Endothelial cell of umbilical vein (primary cell): Measurements from ENCODE around the gene CRYGN. TPM values are rescaled to one million over a fixed set of nuclear protein-coding genes. Genes with fewer than 3 reads are reported as not detected.

Experiments
- BruUV-seq: library from RNA; stranded (reverse); fragments of 400-500 nt; replicated peaks from 2 replicates; lab custom pipeline; 2021; lab: Mats Ljungman, UMichigan
- CTCF ChIA-PET: fragments of 300-600, 350-600 bp; sonication (Branson Sonifier 250); formaldehyde crosslinking; loops from one replicate; lab custom pipeline; 2021; ENCODE audit warnings: antibody characterized with exemption, inconsistent platforms; lab: Charles Lee
- POLR2A ChIA-PET: fragments of 300-600, 350-600 bp; sonication (Branson Sonifier 250); formaldehyde crosslinking; loops from one replicate; lab custom pipeline; 2021; ENCODE audit warnings: antibody characterized with exemption, inconsistent platforms; lab: Charles Lee
- DNase-seq: peaks from one replicate; pipeline ENCODE4 v3.0.0-alpha.2; 2011; ENCODE audit warnings: low read depth, low spot score
- FAIRE-seq: peaks from 2 replicates; lab custom pipeline; 2011; peaks lifted over from hg19 to GRCh38; lab: Jason Lieb, UNC
- H2AFZ ChIP-seq: 2 replicates; pipeline ENCODE4 v1.6.0; 2012; ENCODE audit warnings: low read depth, low read length, control low read depth, inconsistent platforms
- H3K27ac ChIP-seq: 2 replicates; pipeline ENCODE4 v1.5.1; 2011; ENCODE audit warnings: low read depth, mild to moderate bottlenecking, control low read depth, low read length, moderate library complexity; ENCODE audit not compliant: insufficient read depth
- H3K27me3 ChIP-seq, 2 experiments: 2 replicates each; pipeline versions ENCODE4 v1.6.0 to v1.6.1; 2011; ENCODE audit warnings: low read length in 2 of 2, mixed read lengths in 1 of 2; ENCODE audit not compliant: control insufficient read depth in 2 of 2, insufficient read depth in 2 of 2
- H3K36me3 ChIP-seq, 2 experiments: 2 replicates in 1 of 2; 3 replicates in 1 of 2; pipeline ENCODE4 v1.5.1; 2011; ENCODE audit warnings: low read length in 2 of 2, mild to moderate bottlenecking in 1 of 2, moderate library complexity in 1 of 2; ENCODE audit not compliant: control insufficient read depth in 2 of 2, insufficient read depth in 2 of 2; ENCODE audit errors: extremely low read depth in 1 of 2
- H3K4me1 ChIP-seq: 3 replicates; pipeline ENCODE4 v1.5.1; 2011; ENCODE audit warnings: mild to moderate bottlenecking, low read length; ENCODE audit not compliant: control insufficient read depth, insufficient read depth; ENCODE audit errors: extremely low read depth
- H3K4me2 ChIP-seq: 2 replicates; pipeline ENCODE4 v1.6.1; 2011; ENCODE audit warnings: low read length, control low read depth, mixed read lengths; ENCODE audit not compliant: insufficient read depth
- H3K4me3 ChIP-seq, 3 experiments: fragments of 200-600 bp in 1 of 3; sonication (generic), shearing (Covaris generic) in 1 of 3; replicated peaks in 1 of 3; 2 replicates each; pipeline ENCODE4 v1.5.1; 2011 to 2016; ENCODE audit warnings: control low read depth in 3 of 3, low read length in 3 of 3, mild to moderate bottlenecking in 2 of 3, inconsistent platforms in 1 of 3, low read depth in 1 of 3, moderate library complexity in 1 of 3; ENCODE audit not compliant: insufficient read depth in 1 of 3
- H3K79me2 ChIP-seq: 2 replicates; pipeline ENCODE4 v1.6.0; 2012; ENCODE audit warnings: low read length, inconsistent platforms; ENCODE audit not compliant: control insufficient read depth, insufficient read depth
- H3K9ac ChIP-seq: replicated peaks from 2 replicates; pipeline ENCODE3; 2011; ENCODE audit warnings: low read length, control low read depth; ENCODE audit not compliant: insufficient read depth; ENCODE audit errors: extremely low read depth
- H3K9me1 ChIP-seq: replicated peaks from 3 replicates; pipeline ENCODE4 v1.6.0; 2011; ENCODE audit warnings: mild to moderate bottlenecking, low read length; ENCODE audit not compliant: control insufficient read depth, insufficient read depth; ENCODE audit errors: extremely low read depth
- H3K9me3 ChIP-seq: replicated peaks from 2 replicates; pipeline ENCODE4 v1.5.1; 2012; ENCODE audit warnings: low read length, inconsistent platforms; ENCODE audit not compliant: control insufficient read depth, insufficient read depth
- H4K20me1 ChIP-seq: replicated peaks from 2 replicates; pipeline ENCODE3; 2011; ENCODE audit warnings: mild to moderate bottlenecking, low read length; ENCODE audit not compliant: control insufficient read depth, insufficient read depth; ENCODE audit errors: extremely low read depth
- EZH2 ChIP-seq: IDR thresholded peaks from 2 replicates; pipeline ENCODE4 v1.6.1; 2012; ENCODE audit warnings: borderline replicate concordance, low read depth, mild to moderate bottlenecking, moderate library complexity, low read length, inconsistent platforms; ENCODE audit not compliant: severe bottlenecking
- FOS ChIP-seq: IDR thresholded peaks from 2 replicates; pipeline ENCODE4 v1.6.1; 2011; ENCODE audit warnings: mild to moderate bottlenecking, low read length, moderate library complexity, borderline replicate concordance; ENCODE audit not compliant: insufficient read depth
- GATA2 ChIP-seq: IDR thresholded peaks from 2 replicates; pipeline ENCODE4 v1.7.0; 2011; ENCODE audit warnings: low read depth, mild to moderate bottlenecking, moderate library complexity, mixed read lengths, low read length; ENCODE audit not compliant: insufficient read length, insufficient read depth
- JUN ChIP-seq: IDR thresholded peaks from 2 replicates; pipeline ENCODE4 v1.6.1; 2011; ENCODE audit warnings: borderline replicate concordance, low read depth; ENCODE audit not compliant: insufficient read length, insufficient read depth
- MYC ChIP-seq: IDR thresholded peaks from one replicate; pipeline ENCODE4 v1.6.1; 2011; ENCODE audit warnings: mild to moderate bottlenecking, low read depth, low read length
- POLR2A ChIP-seq: IDR thresholded peaks from 2 replicates; pipeline ENCODE4 v1.6.1; 2012; ENCODE audit warnings: low read depth, mild to moderate bottlenecking, control low read depth, low read length
- POLR2AphosphoS5 ChIP-seq: IDR thresholded peaks from 2 replicates; pipeline ENCODE4 v1.6.1; 2012; ENCODE audit warnings: low read depth, mild to moderate bottlenecking, control low read depth, low read length, moderate library complexity; ENCODE audit not compliant: insufficient read depth
- dilution Hi-C: fragments of 300-500 bp; cut with MboI; formaldehyde crosslinking; loops from one replicate; pipeline ENCODE4 v1.15.0; 2019; ENCODE audit warnings: low sequenced_read_pairs; ENCODE audit not compliant: extremely low pct_ligation_motif_present
- intact Hi-C: fragments of 100-400 bp; cut with micrococcal nuclease; formaldehyde crosslinking; loops from one replicate; pipeline ENCODE4 v1.10.0; 2022
- polyA plus RNA-seq, 4 experiments: library from polyadenylated mRNA; depleted of rRNA in 3 of 4; stranded (reverse) in 3 of 4; unstranded in 1 of 4; fragments of >200 nt; gene quantifications; 2 replicates each; pipeline versions ENCODE4 v1.2.1 to v1.2.3, GENCODE V29; 2011 to 2012; ENCODE audit warnings: missing spikeins in 1 of 4
- total RNA-seq: library from RNA; stranded (reverse); gene quantifications from 2 replicates; pipeline ENCODE4 v1.2.3, GENCODE V29; 2021
- TF ChIP-seq, protein P1 (sequence below): IDR thresholded peaks from 2 replicates; pipeline ENCODE4 v1.6.1; 2011; ENCODE audit not compliant: insufficient read depth, insufficient read length
- TF ChIP-seq, protein P2 (sequence below), 2 donors: IDR thresholded peaks; 1 replicate in 1 of 2; 2 replicates in 1 of 2; pipeline ENCODE4 v1.5.1; 2011; ENCODE audit warnings: low read length in 2 of 2, mild to moderate bottlenecking in 2 of 2, moderate library complexity in 2 of 2, control low read depth in 1 of 2, inconsistent platforms in 1 of 2, low read depth in 1 of 2; ENCODE audit not compliant: insufficient read depth in 1 of 2; ENCODE audit errors: extremely low read depth in 1 of 2

CRYGN gene
- total and polyA plus RNA-seq, 2 donors (not counting 3 experiments of a cell fraction or from before 2014, with no cell fraction given), result not detected

DNA sequence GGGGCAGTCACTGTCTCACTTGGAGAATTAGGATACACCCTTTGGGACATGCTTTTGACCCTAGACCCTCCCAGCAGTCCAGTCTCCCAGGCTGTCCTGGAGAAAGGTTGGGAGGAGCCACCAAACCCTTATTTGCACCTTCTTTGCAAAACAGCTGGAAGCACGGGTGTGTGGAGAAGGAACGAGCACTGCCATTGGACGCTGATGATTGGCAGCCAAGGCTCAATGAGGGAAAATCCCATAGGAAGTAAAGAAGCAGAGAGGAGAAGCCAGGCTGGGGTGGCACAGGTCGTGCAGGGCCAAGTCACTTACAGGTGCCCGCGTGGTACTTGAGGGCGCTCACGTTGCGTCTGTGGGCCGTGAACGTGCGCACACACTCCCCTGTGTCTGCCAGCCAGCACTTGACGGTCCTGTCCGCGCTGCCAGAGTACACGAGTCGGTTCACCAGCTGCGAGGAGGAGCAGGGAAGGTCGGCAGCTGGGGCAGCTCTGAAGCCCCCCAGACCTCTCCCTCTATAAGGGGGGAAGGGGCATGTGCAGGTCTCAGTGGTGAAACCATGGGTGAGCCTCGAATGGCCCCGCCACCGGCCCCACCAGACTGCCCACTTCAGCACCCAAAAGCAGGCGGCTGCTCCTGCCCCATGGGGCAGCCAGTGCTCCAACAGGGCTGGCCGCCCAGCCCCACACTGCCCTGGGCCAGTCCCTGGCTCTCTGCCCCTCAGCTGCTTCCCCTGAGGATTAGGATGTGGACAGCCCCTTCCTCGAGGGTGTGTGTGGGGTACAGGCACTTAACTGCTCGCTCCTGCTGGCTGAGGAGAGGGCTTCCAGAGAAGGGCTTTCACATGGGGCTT lies 54.9 kb downstream of the CRYGN start:
- CTCF ChIA-PET, result no interaction called here

More for the DNA sequence above, 54.9 kb downstream of the CRYGN start:
- no peak overlapping the region for H3K27ac ChIP-seq
- no peak for DNase-seq
- H2AFZ ChIP-seq, result no peak overlapping the region
- intact Hi-C loops, result no loop called here
- H3K79me2 ChIP-seq, result no peaks in the 10 kb centered on the region
- no peak overlapping the region for H3K4me2 ChIP-seq
- no peak overlapping the region for H3K4me3 ChIP-seq
- H3K9me1 ChIP-seq, result no peaks in the 10 kb centered on the region
- POLR2A ChIA-PET, result interaction anchor here (0.5 kb wide), 1 partner anchor 27 kb away, joined by 3 read pairs; no protein-coding TSS in a partner anchor
- no peak overlapping the region for H3K9ac ChIP-seq
- FAIRE-seq, result no peak
- TF ChIP-seq MYC (no peak), FOS (no peak), JUN (no peak), POLR2AphosphoS5 (no peak), GATA2 (no peak), POLR2A (no peak), EZH2 (no peak)
- TF ChIP-seq, protein P1, sequence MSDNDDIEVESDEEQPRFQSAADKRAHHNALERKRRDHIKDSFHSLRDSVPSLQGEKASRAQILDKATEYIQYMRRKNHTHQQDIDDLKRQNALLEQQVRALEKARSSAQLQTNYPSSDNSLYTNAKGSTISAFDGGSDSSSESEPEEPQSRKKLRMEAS, result no peak
- TF ChIP-seq, protein P2, sequence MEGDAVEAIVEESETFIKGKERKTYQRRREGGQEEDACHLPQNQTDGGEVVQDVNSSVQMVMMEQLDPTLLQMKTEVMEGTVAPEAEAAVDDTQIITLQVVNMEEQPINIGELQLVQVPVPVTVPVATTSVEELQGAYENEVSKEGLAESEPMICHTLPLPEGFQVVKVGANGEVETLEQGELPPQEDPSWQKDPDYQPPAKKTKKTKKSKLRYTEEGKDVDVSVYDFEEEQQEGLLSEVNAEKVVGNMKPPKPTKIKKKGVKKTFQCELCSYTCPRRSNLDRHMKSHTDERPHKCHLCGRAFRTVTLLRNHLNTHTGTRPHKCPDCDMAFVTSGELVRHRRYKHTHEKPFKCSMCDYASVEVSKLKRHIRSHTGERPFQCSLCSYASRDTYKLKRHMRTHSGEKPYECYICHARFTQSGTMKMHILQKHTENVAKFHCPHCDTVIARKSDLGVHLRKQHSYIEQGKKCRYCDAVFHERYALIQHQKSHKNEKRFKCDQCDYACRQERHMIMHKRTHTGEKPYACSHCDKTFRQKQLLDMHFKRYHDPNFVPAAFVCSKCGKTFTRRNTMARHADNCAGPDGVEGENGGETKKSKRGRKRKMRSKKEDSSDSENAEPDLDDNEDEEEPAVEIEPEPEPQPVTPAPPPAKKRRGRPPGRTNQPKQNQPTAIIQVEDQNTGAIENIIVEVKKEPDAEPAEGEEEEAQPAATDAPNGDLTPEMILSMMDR (IDR thresholded peaks at IDR 0.05; ENCODE audit: extremely low read depth in 1 of 2, insufficient read depth in 1 of 2, low read depth in 1 of 2, low read length in 2 of 2), result no peak
- no peaks in the 10 kb centered on the region for H3K4me1 ChIP-seq
- no peaks in the 10 kb centered on the region for H3K36me3 ChIP-seq
- H4K20me1 ChIP-seq, result no peaks in the 10 kb centered on the region
- dilution Hi-C loops, result no loop called here
- H3K27me3 ChIP-seq, result peaks cover 16 to 27% of the 10 kb centered on the region in 2 experiments
- no peaks in the 10 kb centered on the region for H3K9me3 ChIP-seq
- no TSS peak for BruUV-seq
